ENCODE results near the gene SNRPA. TPM values are rescaled to one million over a fixed set of nuclear protein-coding genes. Genes with fewer than 3 reads are reported as not detected.

SNRPA gene
- total and polyA plus RNA-seq, 2 of the 13 experiments (the other 11 are each of a cell fraction or from before 2014, with no cell fraction given) = 59.6 to 162 TPM

- TF ChIP-seq CBX5 (CRISPR knock-in tag; IDR thresholded peaks at IDR 0.05; ENCODE audit: borderline replicate concordance) (no peak), POLR2A (IDR thresholded peaks at IDR 0.05; ENCODE audit: insufficient read depth in 1 of 2, low read depth in 2 of 2, low read length in 2 of 2) (no peak), ZNF615 (CRISPR knock-in tag; IDR thresholded peaks at IDR 0.05; ENCODE audit: borderline replicate concordance) (no peak), ZNF850 (CRISPR knock-in tag; conservative IDR thresholded peaks at IDR 0.05) (no peak), ZFP36L1 (CRISPR knock-in tag; IDR thresholded peaks at IDR 0.05) (0 out of 2 replicates have a peak, but pooled peaks have one; percentile 22), AHR (CRISPR knock-in tag; IDR thresholded peaks at IDR 0.05) (no peak), DPF2 (CRISPR knock-in tag; IDR thresholded peaks at IDR 0.05; ENCODE audit: borderline replicate concordance, low read depth) (no peak), ZNF367 (CRISPR knock-in tag; IDR thresholded peaks at IDR 0.05; ENCODE audit: borderline replicate concordance) (no peak), JUN (CRISPR knock-in tag; IDR thresholded peaks at IDR 0.05) (no peak), REL (CRISPR knock-in tag; conservative IDR thresholded peaks at IDR 0.05) (no peak), ZBTB8A (CRISPR knock-in tag; IDR thresholded peaks at IDR 0.05; ENCODE audit: borderline replicate concordance, low read depth) (no peak), MATR3 (CRISPR knock-in tag; IDR thresholded peaks at IDR 0.05) (no peak), ZFAT (CRISPR knock-in tag; conservative IDR thresholded peaks at IDR 0.05) (no peak), FIP1L1 (IDR thresholded peaks at IDR 0.05; ENCODE audit: borderline replicate concordance, insufficient read depth, low read depth, low read length) (no peak), PTBP1 (IDR thresholded peaks at IDR 0.05; ENCODE audit: low read depth, low read length, poor library complexity, severe bottlenecking) (no peak), GLMP (CRISPR knock-in tag; IDR thresholded peaks at IDR 0.05; ENCODE audit: borderline replicate concordance) (no peak), FOXO1 (CRISPR knock-in tag; IDR thresholded peaks at IDR 0.05) (no peak), ZBTB20 (CRISPR knock-in tag; IDR thresholded peaks at IDR 0.05; ENCODE audit: borderline replicate concordance, low read depth) (no peak), ZSCAN12 (CRISPR knock-in tag; IDR thresholded peaks at IDR 0.05) (no peak), MTA1 (CRISPR knock-in tag; IDR thresholded peaks at IDR 0.05; ENCODE audit: borderline replicate concordance) (no peak), ZNF75D (CRISPR knock-in tag; IDR thresholded peaks at IDR 0.05; ENCODE audit: borderline replicate concordance) (no peak)
- TF ChIP-seq, protein P1, sequence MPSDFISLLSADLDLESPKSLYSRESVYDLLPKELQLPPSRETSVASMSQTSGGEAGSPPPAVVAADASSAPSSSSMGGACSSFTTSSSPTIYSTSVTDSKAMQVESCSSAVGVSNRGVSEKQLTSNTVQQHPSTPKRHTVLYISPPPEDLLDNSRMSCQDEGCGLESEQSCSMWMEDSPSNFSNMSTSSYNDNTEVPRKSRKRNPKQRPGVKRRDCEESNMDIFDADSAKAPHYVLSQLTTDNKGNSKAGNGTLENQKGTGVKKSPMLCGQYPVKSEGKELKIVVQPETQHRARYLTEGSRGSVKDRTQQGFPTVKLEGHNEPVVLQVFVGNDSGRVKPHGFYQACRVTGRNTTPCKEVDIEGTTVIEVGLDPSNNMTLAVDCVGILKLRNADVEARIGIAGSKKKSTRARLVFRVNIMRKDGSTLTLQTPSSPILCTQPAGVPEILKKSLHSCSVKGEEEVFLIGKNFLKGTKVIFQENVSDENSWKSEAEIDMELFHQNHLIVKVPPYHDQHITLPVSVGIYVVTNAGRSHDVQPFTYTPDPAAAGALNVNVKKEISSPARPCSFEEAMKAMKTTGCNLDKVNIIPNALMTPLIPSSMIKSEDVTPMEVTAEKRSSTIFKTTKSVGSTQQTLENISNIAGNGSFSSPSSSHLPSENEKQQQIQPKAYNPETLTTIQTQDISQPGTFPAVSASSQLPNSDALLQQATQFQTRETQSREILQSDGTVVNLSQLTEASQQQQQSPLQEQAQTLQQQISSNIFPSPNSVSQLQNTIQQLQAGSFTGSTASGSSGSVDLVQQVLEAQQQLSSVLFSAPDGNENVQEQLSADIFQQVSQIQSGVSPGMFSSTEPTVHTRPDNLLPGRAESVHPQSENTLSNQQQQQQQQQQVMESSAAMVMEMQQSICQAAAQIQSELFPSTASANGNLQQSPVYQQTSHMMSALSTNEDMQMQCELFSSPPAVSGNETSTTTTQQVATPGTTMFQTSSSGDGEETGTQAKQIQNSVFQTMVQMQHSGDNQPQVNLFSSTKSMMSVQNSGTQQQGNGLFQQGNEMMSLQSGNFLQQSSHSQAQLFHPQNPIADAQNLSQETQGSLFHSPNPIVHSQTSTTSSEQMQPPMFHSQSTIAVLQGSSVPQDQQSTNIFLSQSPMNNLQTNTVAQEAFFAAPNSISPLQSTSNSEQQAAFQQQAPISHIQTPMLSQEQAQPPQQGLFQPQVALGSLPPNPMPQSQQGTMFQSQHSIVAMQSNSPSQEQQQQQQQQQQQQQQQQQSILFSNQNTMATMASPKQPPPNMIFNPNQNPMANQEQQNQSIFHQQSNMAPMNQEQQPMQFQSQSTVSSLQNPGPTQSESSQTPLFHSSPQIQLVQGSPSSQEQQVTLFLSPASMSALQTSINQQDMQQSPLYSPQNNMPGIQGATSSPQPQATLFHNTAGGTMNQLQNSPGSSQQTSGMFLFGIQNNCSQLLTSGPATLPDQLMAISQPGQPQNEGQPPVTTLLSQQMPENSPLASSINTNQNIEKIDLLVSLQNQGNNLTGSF (CRISPR knock-in tag; IDR thresholded peaks at IDR 0.05) = no peak
- TF ChIP-seq, protein P2, sequence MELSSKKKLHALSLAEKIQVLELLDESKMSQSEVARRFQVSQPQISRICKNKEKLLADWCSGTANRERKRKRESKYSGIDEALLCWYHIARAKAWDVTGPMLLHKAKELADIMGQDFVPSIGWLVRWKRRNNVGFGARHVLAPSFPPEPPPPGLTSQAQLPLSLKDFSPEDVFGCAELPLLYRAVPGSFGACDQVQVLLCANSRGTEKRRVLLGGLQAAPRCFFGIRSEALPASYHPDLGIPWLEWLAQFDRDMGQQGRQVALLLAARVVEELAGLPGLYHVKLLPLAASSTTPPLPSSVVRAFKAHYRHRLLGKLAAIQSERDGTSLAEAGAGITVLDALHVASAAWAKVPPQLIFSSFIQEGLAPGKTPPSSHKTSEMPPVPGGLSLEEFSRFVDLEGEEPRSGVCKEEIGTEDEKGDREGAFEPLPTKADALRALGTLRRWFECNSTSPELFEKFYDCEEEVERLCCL (CRISPR knock-in tag; IDR thresholded peaks at IDR 0.05; ENCODE audit: borderline replicate concordance) = no peak
These were observed 26.1 kb downstream of the SNRPA start (continued) for GRCh38 chr19:40776932-40777644.

Data from HepG2 (cell line).